NCI-H2107 treated with DMSO at 0.1 percent for 48 hours (cell line): ENCODE data around the gene SEC24C.
"Not testable (repeated sequence)": the region's sequence is repeated elsewhere in the genome, so short reads cannot be mapped to it uniquely, and the experiment has no call there.

Experiments used
- DNase-seq: peaks from one replicate; lab custom pipeline; 2025; ENCODE audit not compliant: unreplicated experiment; lab: John Stamatoyannopoulos, UW

Gene SEC24C

GRCh38 chr10:73790886-73791625 lies 46.9 kb downstream of the SEC24C start:
- DNase-seq: no peak

DNA sequence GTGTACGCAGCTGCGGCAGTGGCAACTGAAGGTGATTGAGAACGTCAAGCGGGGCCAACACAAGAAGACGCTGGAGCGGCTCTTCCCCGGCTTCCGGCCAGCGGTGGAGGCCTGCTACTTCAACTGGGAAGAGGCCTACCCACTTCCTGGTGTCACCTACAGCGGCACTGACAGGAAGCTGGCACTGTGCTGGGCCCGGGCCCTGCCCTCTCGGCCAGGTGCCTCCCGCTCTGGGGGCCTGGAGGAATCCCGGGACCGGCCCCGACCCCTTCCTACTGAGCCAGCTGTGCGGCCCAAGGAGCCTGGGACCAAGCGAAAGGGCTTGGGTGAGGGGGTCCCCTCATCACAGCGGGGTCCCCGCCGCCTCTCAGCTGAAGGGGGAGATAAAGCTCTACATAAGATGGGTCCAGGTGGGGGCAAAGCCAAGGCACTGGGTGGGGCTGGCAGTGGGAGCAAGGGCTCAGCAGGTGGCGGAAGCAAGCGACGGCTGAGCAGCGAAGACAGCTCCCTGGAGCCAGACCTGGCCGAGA lies 47.8 kb downstream of the SEC24C start:
- no peak for DNase-seq

DNA sequence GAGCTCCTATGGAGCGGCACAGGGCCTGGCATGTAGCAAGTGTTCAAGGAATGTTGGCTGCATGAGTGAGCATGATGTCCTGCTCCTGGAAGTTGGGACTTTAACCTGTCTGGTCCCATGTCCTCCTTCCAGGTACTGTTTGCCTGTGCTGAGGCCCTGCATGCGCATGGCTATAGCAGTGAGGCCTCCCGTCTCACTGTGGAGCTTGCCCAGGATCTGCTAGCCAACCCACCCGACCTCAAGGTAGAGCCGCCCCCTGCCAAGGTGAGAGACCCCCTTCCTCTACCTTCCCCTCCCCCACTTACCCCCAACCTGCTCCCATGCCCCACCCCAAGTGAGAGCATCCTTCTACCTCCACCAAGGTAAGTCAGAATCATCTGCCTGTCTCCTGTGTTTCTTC lies 49.3 kb downstream of the SEC24C start:
- DNase-seq: no peak

GRCh38 chr10:73795491-73795890 lies 51.3 kb downstream of the SEC24C start:
- DNase-seq: not testable (repeated sequence)

DNA sequence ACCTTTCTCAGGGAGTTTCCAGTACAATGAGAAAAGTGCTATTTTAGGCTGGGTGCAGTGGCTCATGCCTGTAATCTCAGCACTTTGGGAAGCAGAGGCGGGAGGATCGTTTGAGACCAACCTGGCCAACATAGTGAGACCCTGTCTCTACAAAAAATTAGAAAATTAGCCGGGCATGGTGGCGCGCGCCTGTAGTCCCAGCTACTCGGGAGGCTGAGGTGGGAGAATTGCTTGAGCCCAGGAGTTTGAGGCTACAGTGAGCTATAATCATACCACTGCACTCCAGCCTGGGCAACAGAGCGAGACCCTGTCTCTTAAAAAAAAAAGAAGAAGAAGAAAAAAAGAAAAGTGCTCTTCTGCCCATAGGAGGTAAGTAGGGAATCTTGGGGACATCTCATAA lies 51.9 kb downstream of the SEC24C start:
- DNase-seq: not testable (repeated sequence)

DNA sequence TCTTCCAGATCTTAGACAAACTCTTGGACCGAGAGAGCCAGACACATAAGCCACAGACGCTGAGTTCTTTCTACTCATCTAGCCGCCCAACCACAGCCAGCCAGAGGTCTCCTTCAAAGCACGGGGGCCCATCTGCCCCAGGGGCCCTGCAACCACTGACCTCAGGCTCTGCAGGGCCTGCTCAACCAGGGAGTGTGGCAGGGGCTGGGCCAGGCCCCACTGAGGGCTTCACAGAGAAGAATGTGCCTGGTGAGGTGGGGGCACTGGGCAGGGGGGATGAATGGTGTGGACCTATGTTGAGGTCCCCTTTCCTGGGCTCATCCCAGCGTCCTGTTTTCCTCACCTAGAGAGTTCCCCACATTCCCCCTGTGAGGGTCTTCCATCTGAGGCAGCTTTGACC lies 52.6 kb downstream of the SEC24C start:
- no peak for DNase-seq

GRCh38 chr10:73797324-73798025 lies 53.3 kb downstream of the SEC24C start:
- no peak for DNase-seq

DNA sequence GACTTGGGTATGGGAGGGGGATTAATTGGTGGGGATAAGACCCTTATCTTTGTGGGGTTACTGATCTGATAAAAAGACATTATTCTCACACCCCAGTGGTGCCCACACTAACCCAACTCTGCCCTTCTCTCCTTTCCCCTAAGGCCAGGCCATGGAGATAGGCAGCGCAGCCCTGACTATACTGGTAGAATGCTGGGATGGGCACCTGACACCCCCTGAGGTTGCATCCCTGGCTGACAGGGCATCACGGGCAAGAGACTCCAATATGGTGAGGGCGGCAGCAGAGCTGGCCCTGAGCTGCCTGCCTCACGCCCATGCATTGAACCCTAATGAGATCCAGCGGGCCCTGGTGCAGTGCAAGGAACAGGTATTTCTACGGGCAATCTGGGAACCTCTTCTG lies 53.9 kb downstream of the SEC24C start:
- no peak for DNase-seq

- DNase-seq: no peak
Measured at GRCh38 chr10:73798927-73799560, 54.9 kb downstream of the SEC24C start.

DNA sequence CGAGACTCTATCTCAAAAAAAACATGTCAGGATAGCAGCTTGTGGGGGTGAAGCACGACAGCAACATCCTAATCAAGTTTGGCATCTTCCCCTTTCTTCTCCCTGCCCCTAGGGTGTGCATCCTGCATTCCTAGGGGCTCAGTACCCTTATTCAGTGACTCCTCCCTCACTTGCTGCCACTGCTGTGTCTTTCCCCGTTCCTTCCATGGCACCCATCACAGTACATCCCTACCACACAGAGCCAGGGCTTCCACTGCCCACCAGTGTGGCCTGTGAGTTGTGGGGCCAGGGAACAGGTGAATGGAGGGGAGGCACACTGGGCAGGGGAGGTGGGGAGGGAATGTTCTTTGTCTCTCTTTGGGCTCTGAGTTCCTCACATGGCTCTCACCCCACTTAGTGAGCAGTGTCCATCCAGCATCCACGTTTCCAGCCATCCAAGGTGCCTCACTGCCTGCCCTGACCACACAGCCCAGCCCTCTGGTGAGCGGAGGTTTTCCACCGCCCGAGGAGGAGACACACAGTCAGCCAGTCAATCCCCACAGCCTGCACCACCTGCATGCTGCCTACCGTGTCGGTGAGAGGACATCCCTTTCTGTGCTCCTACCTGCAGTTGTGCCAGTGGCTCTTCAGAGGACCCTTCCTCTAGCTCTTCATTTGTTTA lies 55.9 kb downstream of the SEC24C start:
- no peak for DNase-seq

- DNase-seq: no peak
Measured at GRCh38 chr10:73800560-73801252, 56.5 kb downstream of the SEC24C start.

DNA sequence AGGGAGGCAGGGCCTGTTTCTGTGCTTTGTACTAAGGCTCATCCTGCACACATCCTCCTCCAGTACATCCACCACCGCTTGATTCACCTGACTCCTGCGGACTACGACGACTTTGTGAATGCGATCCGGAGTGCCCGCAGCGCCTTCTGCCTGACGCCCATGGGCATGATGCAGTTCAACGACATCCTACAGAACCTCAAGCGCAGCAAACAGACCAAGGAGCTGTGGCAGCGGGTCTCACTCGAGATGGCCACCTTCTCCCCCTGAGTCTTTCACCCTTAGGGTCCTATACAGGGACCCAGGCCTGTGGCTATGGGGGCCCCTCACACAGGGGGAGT lies 57.0 kb downstream of the SEC24C start:
- no peak for DNase-seq

- DNase-seq: no peak
Measured at GRCh38 chr10:73802276-73802991, 58.3 kb downstream of the SEC24C start.

GRCh38 chr10:73803680-73804286 lies 59.6 kb downstream of the SEC24C start:
- DNase-seq: no peak

GRCh38 chr10:73806176-73806950 lies 62.2 kb downstream of the SEC24C start:
- no peak for DNase-seq

DNA sequence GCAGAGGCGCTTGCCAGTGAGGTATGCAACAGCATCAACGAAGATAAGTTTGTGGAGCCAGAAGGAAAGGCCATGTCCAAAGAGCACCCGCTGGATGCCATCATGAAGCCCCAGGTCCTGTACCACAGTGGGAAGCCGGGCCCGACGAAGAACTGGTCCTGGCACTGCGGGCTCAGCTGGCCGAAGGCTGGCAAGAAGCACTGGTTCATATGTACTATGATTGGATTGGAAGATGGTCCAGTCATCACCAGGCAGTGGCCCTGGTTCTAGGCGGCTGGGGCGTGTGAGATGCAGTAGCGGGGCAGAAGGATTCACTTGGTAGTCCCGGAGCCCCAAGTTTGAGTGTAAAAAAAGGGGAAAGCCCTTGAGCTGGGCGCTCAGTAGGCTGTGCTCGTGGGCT lies 63.3 kb downstream of the SEC24C start:
- no peak for DNase-seq

GRCh38 chr10:73808021-73808815 lies 64.0 kb downstream of the SEC24C start:
- DNase-seq: no peak

- no peak for DNase-seq
Measured at GRCh38 chr10:73809061-73809818, 65.1 kb downstream of the SEC24C start.
